Heart left ventricle (tissue), 16 donors: Measurements from ENCODE around the gene PCCA. TPM values are rescaled to one million over a fixed set of nuclear protein-coding genes. Genes with fewer than 3 reads are reported as not detected.

Source experiments
- ATAC-seq, 4 donors: fragments of 200-7000 bp; cut with Tn5 transposase; one replicate each; pipeline ENCODE4 v1.9.1; 2020 to 2022; ENCODE audit warnings: moderate library complexity in 4 of 4, mild to moderate bottlenecking in 3 of 4, moderate number of reproducible peaks in 1 of 4
- DNase-seq, 5 donors: peaks; one replicate each; pipeline ENCODE4 v3.0.0-alpha.2; 2020
- H3K27ac ChIP-seq, 12 donors: fragments of 200-600 bp; sonication (generic) in 4 of 12; one replicate each; pipeline versions ENCODE4 v1.5.0 to v1.8.0; 2016 to 2022; ENCODE audit warnings: mild to moderate bottlenecking in 2 of 12
- H3K27me3 ChIP-seq, 9 donors: fragments of 200-600 bp; sonication (generic) in 2 of 9; one replicate each; pipeline versions ENCODE4 v1.5.1 to v1.8.0; 2016 to 2022; ENCODE audit warnings: mild to moderate bottlenecking in 3 of 9
- H3K36me3 ChIP-seq, 9 donors: fragments of 200-600 bp; sonication (generic) in 2 of 9; one replicate each; pipeline versions ENCODE4 v1.5.0 to v1.8.0; 2018 to 2022; ENCODE audit warnings: mild to moderate bottlenecking in 2 of 9
- H3K4me1 ChIP-seq, 12 donors: fragments of 200-600 bp; sonication (generic) in 4 of 12; one replicate each; pipeline versions ENCODE4 v1.5.0 to v1.8.0; 2016 to 2022; ENCODE audit warnings: mild to moderate bottlenecking in 3 of 12
- H3K4me3 ChIP-seq, 12 donors: fragments of 200-600 bp; sonication (generic) in 4 of 12; one replicate each; pipeline versions ENCODE4 v1.5.0 to v1.8.0; 2017 to 2022; ENCODE audit warnings: mild to moderate bottlenecking in 9 of 12, moderate library complexity in 4 of 12
- H3K9me3 ChIP-seq, 12 donors: fragments of 200-600 bp; sonication (generic) in 4 of 12; one replicate each; pipeline versions ENCODE4 v1.5.0 to v1.8.0; 2016 to 2022; ENCODE audit warnings: mild to moderate bottlenecking in 1 of 12
- POLR2A ChIP-seq, 2 donors: fragments of 450-650 bp; IDR thresholded peaks; one replicate each; pipeline ENCODE4 v1.6.1; 2017; ENCODE audit warnings: antibody characterized with exemption in 2 of 2, mild to moderate bottlenecking in 2 of 2, moderate library complexity in 2 of 2
- WGBS, 4 donors: extraction: QIAGEN DNeasy Blood & Tissue Kit in 2 of 4; methylation state at CpG; one replicate each; pipeline versions ENCODE4 v1.1.5 to v1.1.7; 2013 to 2018; 5-methylcytosine and 5-hydroxymethylcytosine counted together
- intact Hi-C, 10 donors: fragments of 100-400 bp; cut with DNase I; formaldehyde crosslinking; loops; one replicate each; pipeline versions ENCODE4 v1.11.1 to v1.14.2; 2022
- polyA plus RNA-seq, 2 donors: library from polyadenylated mRNA; stranded (reverse); fragments of 200-250 nt; gene quantifications; one replicate each; pipeline ENCODE4 v1.2.3, GENCODE V29; 2013
- total RNA-seq, 9 donors: library from RNA; depleted of rRNA in 2 of 9; stranded (reverse); fragments of >200 nt in 2 of 9; fragmentation: NEBNext Ultra II Directional in 3 of 9; extraction: Animal tissue kit (Norgen Biotek cat#: 25700) in 3 of 9; gene quantifications; one replicate each; pipeline versions ENCODE4 v1.1.0 to v1.2.4, GENCODE V29; 2016 to 2023
- TF ChIP-seq, protein P1 (sequence below), 12 donors: fragments of 200-600 bp; sonication (generic) in 4 of 12; IDR thresholded peaks; one replicate each; pipeline versions ENCODE4 v1.5.0 to v1.8.0; 2018 to 2022; ENCODE audit warnings: antibody characterized with exemption in 12 of 12, mild to moderate bottlenecking in 5 of 12
- donor health status: ischemic (EF 13 %, LVEDD 7.1; RV severe dilation, severe dysfunction).
- donor health status: healthy with polysubstance abuse.
- donor health status: DM: no; HTN: yes; CAD: no.
- donor health status: DM: no; HTN: no; CAD: no.
- donor health status: ischemic (EF 25% LVEDD 6.9; RV normal size, moderate dysfunction).
- donor health status: ischemic (EF 25% LVEDD 5.7; RV mildly dilated, moderate dysfunction).
- donor health status: healthy.
- donor health status: DM: yes; HTN: yes; CAD: no.
- donor health status: ischemic (EF 35%, LVEDD 5.7; RV mildly dilated, moderate dysfunction).
- donor health status: nonischemic (EF 11% LVEDD 7.7; RV severe dilation, severe dysfunction).
- donor health status: DM: yes; HTN: yes; CAD: no.
- donor health status: PGD.
- donor health status: ischemic (EF 29% LVEDD 5.4; RV normal size, mild dysfunction).
- donor health status: nonischemic (EF 23%, LVEDD 6.1; RV moderate dilation, normal function).

The PCCA gene
- total and polyA plus RNA-seq, 11 donors: 25.6 to 67.0 (median 40.9) TPM

DNA sequence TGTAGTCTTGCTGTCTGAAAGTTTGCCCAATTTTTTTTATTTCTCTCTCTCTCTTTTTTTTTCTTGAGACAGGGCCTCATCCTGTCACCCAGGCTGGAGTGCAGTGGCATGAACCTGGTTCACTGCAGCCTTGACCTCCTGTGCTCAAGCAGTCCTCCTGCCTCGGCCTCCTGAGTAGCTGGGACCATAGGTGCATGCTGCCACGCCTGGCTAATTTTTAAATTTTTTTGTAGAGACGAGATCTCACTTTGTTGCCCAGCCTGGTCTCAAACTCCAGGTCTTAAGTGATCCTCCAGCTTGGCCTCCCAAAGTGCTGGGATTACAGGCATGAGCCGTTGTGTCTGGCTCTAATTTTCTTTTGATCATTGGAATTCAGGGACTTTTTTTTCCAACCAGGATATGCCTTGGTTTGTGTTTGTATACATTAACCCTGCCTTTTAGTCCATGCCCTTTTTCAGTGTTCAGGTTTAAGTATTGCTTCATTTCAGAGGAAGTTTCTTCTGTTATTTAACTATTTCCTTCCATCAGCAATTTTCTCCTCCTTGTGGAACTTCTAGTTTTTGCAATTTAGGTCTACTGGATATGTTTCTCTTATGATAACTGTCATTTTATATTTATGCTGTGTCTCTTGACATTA is 201.4 kb downstream of the PCCA start:
- intact Hi-C loops: no loop called here
- TF ChIP-seq POLR2A (IDR thresholded peaks at IDR 0.05): no peak
- TF ChIP-seq, protein P1, sequence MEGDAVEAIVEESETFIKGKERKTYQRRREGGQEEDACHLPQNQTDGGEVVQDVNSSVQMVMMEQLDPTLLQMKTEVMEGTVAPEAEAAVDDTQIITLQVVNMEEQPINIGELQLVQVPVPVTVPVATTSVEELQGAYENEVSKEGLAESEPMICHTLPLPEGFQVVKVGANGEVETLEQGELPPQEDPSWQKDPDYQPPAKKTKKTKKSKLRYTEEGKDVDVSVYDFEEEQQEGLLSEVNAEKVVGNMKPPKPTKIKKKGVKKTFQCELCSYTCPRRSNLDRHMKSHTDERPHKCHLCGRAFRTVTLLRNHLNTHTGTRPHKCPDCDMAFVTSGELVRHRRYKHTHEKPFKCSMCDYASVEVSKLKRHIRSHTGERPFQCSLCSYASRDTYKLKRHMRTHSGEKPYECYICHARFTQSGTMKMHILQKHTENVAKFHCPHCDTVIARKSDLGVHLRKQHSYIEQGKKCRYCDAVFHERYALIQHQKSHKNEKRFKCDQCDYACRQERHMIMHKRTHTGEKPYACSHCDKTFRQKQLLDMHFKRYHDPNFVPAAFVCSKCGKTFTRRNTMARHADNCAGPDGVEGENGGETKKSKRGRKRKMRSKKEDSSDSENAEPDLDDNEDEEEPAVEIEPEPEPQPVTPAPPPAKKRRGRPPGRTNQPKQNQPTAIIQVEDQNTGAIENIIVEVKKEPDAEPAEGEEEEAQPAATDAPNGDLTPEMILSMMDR (IDR thresholded peaks at IDR 0.05): no peak

DNA sequence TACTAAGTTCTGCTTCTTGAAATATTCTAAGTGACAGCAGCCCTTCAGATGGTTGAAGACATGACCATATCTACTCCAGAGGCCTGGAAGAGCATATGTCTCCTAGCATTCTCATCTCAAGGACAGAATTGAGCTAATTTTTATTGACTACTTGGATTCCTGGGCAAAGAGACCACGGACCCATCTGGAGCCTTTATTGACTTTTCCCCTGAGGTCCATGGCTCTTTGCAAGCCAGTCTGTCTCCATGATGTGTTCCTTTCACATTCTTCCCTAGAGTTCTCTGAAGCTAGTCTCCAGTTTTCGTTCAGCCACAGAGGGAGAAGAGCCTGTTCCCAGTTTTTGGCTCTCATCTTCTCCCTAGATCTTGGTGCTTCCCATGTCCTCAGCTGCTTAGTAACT is 202.7 kb downstream of the PCCA start:
- H3K27ac ChIP-seq: no peak overlapping the region
- H3K4me3 ChIP-seq: no peak overlapping the region
- H3K9me3 ChIP-seq: no peaks in the 10 kb centered on the region
- no peak for DNase-seq
- WGBS, 4 donors: 83 to 94% (median 88%) methylated on average over 2 of the region's 2 CpGs
- TF ChIP-seq POLR2A (IDR thresholded peaks at IDR 0.05): no peak
- TF ChIP-seq, protein P1 (IDR thresholded peaks at IDR 0.05): no peak
- no peak for ATAC-seq
- H3K4me1 ChIP-seq: peaks cover 0 to 12% (median 0%) of the 10 kb centered on the region in 12 donors
- H3K36me3 ChIP-seq: peaks cover 0 to 7% (median 0%) of the 10 kb centered on the region in 9 donors
- intact Hi-C loops: no loop called here
- no peaks in the 10 kb centered on the region for H3K27me3 ChIP-seq

More for the DNA sequence above, 201.4 kb downstream of the PCCA start:
- H3K27ac ChIP-seq: no peak overlapping the region
- H3K27me3 ChIP-seq: no peaks in the 10 kb centered on the region
- DNase-seq: no peak
- no peak overlapping the region for H3K4me3 ChIP-seq
- H3K9me3 ChIP-seq: no peaks in the 10 kb centered on the region
- H3K36me3 ChIP-seq: peaks cover 0 to 7% (median 0%) of the 10 kb centered on the region in 9 donors
- no peak for ATAC-seq
- 91 to 93% (median 92%) methylated on average over 4 of the region's 4 CpGs for WGBS, 4 donors
- peaks cover 0 to 12% (median 0%) of the 10 kb centered on the region in 12 donors for H3K4me1 ChIP-seq

DNA sequence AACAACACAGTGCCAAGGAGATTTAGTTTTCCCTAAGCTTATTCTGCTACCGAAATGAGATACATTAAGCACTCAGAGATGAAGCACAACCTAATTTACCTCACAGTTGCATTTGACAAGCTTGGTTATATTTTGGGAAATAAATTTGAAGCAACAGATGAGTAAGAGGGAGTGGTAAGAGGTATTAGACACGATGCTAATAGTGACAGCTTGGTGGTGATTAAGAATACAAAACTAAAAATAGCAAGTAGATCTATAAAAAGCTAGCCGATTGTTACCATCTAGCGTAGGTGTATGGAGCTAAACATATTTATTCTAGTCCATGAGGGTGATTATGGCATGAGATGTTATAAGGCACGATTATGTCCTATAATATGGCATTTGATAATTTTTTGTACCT is 208.5 kb downstream of the PCCA start:
- ATAC-seq (peak in 2 of 4 donors; percentile 63 to 71), DNase-seq (no peak)
- Histone ChIP-seq H3K36me3 (peaks cover 0 to 3% (median 0%) of the 10 kb centered on the region in 9 donors), H3K4me3 (no peak overlapping the region), H3K27ac (no peak overlapping the region), H3K4me1 (peaks cover 0 to 6% (median 0%) of the 10 kb centered on the region in 12 donors), H3K9me3 (no peaks in the 10 kb centered on the region), H3K27me3 (no peaks in the 10 kb centered on the region)
- TF ChIP-seq POLR2A (IDR thresholded peaks at IDR 0.05): no peak
- TF ChIP-seq, protein P1 (IDR thresholded peaks at IDR 0.05): no peak
- WGBS, 4 donors: 58 to 65% (median 59%) methylated on average over 5 of the region's 5 CpGs
- intact Hi-C loops: no loop called here

DNA sequence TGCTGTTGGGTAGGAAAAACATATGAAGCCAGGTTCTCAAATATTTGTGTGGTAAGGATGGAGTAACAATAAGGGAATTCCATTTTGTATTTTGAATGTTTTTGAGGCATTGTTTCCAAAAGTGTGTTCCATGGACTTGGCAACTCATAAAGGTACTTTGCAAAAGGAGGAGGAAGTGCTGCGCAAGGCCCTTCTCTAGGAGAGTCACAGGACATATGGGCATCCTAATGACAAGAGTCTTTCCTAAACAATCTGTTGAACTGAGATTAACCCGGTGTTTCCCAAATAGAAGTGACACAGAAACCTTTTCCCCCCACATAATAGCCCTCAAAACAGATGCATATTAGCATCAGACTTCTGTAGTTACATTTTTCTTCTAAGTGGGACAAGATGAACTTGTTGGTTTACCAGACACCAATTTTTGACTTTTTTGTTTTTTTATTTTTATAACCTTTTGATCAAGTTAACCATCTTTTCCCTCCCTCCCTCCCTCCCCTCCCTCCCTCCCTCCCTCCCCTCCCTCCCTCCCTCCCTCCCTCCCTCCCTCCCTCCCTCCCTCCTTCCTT is 209.3 kb downstream of the PCCA start:
- H3K36me3 ChIP-seq: peaks cover 0 to 3% (median 0%) of the 10 kb centered on the region in 9 donors
- DNase-seq: no peak
- H3K27me3 ChIP-seq: no peaks in the 10 kb centered on the region
- 63 to 94% (median 84%) methylated on average over 2 of the region's 2 CpGs for WGBS, 4 donors
- intact Hi-C loops: no loop called here
- ATAC-seq: no peak
- no peak overlapping the region for H3K27ac ChIP-seq
- no peak overlapping the region for H3K4me3 ChIP-seq
- peaks cover 0 to 6% (median 0%) of the 10 kb centered on the region in 12 donors for H3K4me1 ChIP-seq
- H3K9me3 ChIP-seq: no peaks in the 10 kb centered on the region
- TF ChIP-seq POLR2A (IDR thresholded peaks at IDR 0.05): no peak
- TF ChIP-seq, protein P1 (IDR thresholded peaks at IDR 0.05): no peak
